Gastrocnemius medialis (tissue), 4 donors: ENCODE measurements around the gene SMCO2.

Experiments used
- POLR2A ChIP-seq, 2 donors: fragments of 450-650 bp; IDR thresholded peaks; one replicate each; pipeline ENCODE4 v1.6.1; 2017; ENCODE audit warnings: antibody characterized with exemption in 2 of 2, mild to moderate bottlenecking in 2 of 2, moderate library complexity in 2 of 2
- TF ChIP-seq, protein P1 (sequence below), 5 experiments: fragments of 450-650 bp in 3 of 5; fragments of 200-600 bp in 2 of 5; sonication (generic) in 2 of 5; IDR thresholded peaks in 4 of 5; conservative IDR thresholded peaks in 1 of 5; 1 replicate in 4 of 5; 2 replicates in 1 of 5; pipeline ENCODE4 v1.5.1; 2016 to 2019; ENCODE audit warnings: antibody characterized with exemption in 5 of 5, mild to moderate bottlenecking in 3 of 5, moderate library complexity in 3 of 5

DNA sequence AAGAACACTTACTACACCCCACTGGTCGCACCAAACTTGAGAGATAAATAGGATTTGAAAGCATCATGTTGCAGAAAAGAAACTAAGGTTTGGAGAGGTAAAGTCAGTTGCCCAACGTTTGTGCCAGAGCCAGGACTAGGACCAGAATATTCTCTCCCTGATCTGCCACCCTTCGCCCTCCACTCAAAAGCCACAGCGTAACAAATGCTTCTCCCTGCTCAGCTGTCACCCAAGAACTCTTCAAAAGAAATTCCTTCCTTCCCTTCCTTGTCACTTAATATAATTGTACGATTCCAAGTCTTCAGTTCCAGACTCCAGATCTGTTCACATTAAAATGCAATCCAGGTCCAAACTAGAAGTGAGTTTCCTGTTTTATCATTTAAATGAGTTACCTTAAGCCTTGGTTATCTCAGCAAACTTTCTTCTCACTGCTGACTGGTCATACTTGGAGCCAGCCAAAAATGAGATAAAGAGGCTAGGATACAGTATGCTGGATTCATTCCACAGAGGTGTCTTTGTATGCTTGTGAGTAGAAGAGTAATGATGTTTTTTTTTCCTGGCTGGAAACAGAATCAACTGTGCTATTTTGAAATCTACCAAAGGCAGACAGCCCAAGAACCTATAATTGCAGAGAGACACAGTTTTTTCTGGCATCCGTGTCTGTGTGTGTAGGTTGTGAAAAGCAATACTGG is 64.6 kb downstream of the SMCO2 start:
- TF ChIP-seq, protein P1, sequence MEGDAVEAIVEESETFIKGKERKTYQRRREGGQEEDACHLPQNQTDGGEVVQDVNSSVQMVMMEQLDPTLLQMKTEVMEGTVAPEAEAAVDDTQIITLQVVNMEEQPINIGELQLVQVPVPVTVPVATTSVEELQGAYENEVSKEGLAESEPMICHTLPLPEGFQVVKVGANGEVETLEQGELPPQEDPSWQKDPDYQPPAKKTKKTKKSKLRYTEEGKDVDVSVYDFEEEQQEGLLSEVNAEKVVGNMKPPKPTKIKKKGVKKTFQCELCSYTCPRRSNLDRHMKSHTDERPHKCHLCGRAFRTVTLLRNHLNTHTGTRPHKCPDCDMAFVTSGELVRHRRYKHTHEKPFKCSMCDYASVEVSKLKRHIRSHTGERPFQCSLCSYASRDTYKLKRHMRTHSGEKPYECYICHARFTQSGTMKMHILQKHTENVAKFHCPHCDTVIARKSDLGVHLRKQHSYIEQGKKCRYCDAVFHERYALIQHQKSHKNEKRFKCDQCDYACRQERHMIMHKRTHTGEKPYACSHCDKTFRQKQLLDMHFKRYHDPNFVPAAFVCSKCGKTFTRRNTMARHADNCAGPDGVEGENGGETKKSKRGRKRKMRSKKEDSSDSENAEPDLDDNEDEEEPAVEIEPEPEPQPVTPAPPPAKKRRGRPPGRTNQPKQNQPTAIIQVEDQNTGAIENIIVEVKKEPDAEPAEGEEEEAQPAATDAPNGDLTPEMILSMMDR (IDR thresholded peaks at IDR 0.05 in 4 of 5, conservative IDR thresholded peaks at IDR 0.05 in 1 of 5), result no peak
- TF ChIP-seq POLR2A (IDR thresholded peaks at IDR 0.05), result no peak
